Smooth muscle cell of the brain vasculature (primary cell): ENCODE results near the gene AACS.
"Not testable (repeated sequence)": the region's sequence is repeated elsewhere in the genome, so short reads cannot be mapped to it uniquely, and the experiment has no call there.

Source experiments
- DNase-seq: peaks from one replicate; pipeline ENCODE4 v3.0.0-alpha.2; 2012; ENCODE audit warnings: low read depth, low spot score

AACS gene

GRCh38 chr12:125065021-125065918 is at the start of gene AACS:
Gene AACS (plus strand): TSS chr12:125065435. CDS start chr12:125065585, 150 bp downstream.
- no peak for DNase-seq

- DNase-seq = no peak
Measured at GRCh38 chr12:125015680-125016310, 49.4 kb upstream of the AACS start.

GRCh38 chr12:125017801-125018200 is 47.4 kb upstream of the AACS start:
- DNase-seq = no peak

- no peak for DNase-seq
Measured at GRCh38 chr12:125018356-125018755, 46.9 kb upstream of the AACS start.

- DNase-seq = no peak
Measured at GRCh38 chr12:125021096-125021495, 44.1 kb upstream of the AACS start.

- DNase-seq = no peak
Measured at GRCh38 chr12:125021771-125022170, 43.5 kb upstream of the AACS start.

GRCh38 chr12:125023065-125023464 is 42.2 kb upstream of the AACS start:
- DNase-seq = no peak

- no peak for DNase-seq
Measured at GRCh38 chr12:125024949-125025563, 40.2 kb upstream of the AACS start.

- no peak for DNase-seq
Measured at GRCh38 chr12:125025606-125026235, 39.5 kb upstream of the AACS start.

- no peak for DNase-seq
Measured at GRCh38 chr12:125028106-125028505, 37.1 kb upstream of the AACS start.

- no peak for DNase-seq
Measured at GRCh38 chr12:125029761-125030358, 35.4 kb upstream of the AACS start.

GRCh38 chr12:125031471-125031870 is 33.8 kb upstream of the AACS start:
- not testable (repeated sequence) for DNase-seq

GRCh38 chr12:125032466-125033152 is 32.6 kb upstream of the AACS start:
- DNase-seq = no peak

- DNase-seq = no peak
Measured at GRCh38 chr12:125033288-125033687, 31.9 kb upstream of the AACS start.

- DNase-seq = no peak
Measured at GRCh38 chr12:125038976-125039625, 26.1 kb upstream of the AACS start.

GRCh38 chr12:125049093-125049458 is 16.2 kb upstream of the AACS start:
- no peak for DNase-seq

GRCh38 chr12:125050446-125050845 is 14.8 kb upstream of the AACS start:
- no peak for DNase-seq

GRCh38 chr12:125050868-125051267 is 14.4 kb upstream of the AACS start:
- DNase-seq = no peak

GRCh38 chr12:125053821-125054220 is 11.4 kb upstream of the AACS start:
- DNase-seq = peak; percentile 62

GRCh38 chr12:125055591-125055990 is 9.6 kb upstream of the AACS start:
- DNase-seq = no peak

GRCh38 chr12:125056306-125056705 is 8.9 kb upstream of the AACS start:
- DNase-seq = no peak
